SK-MEL-5 (cell line): ENCODE results near the gene SASH3. TPM values are rescaled to one million over a fixed set of nuclear protein-coding genes. Genes with fewer than 3 reads are reported as not detected.
"Not testable (repeated sequence)": the region's sequence is repeated elsewhere in the genome, so short reads cannot be mapped to it uniquely, and the experiment has no call there.

Experiments
- DNase-seq: peaks from one replicate; pipeline ENCODE4 v3.0.0-alpha.2; 2016; ENCODE audit warnings: low read depth, low spot score
- in situ Hi-C: cut with HindIII; loops from 2 replicates; pipeline ENCODE4 v1.10.0; 2016; ENCODE audit warnings: low sequenced_read_pairs, high pct_unique_total_duplicates, low pct_unique_long_range_greater_than_20kb
- polyA plus RNA-seq, 2 experiments: library from polyadenylated mRNA; depleted of rRNA; stranded (reverse); fragments of >200 nt; gene quantifications; 2 replicates each; pipeline ENCODE4 v1.2.3, GENCODE V29; 2015
- total RNA-seq: library from RNA; depleted of rRNA; stranded (reverse); fragments of >200 nt; shearing (Covaris generic); gene quantifications from 2 replicates; pipeline ENCODE4 v1.2.3, GENCODE V29; 2014; rRNA removed

The SASH3 gene
- total RNA-seq = not detected in 2 replicates
- polyA plus RNA-seq (2015; cell fraction: cytosol; rRNA removed) = not detected in 2 replicates
- polyA plus RNA-seq (2015; cell fraction: nucleus; rRNA removed) = not detected in 2 replicates

GRCh38 chrX:129779747-129780146 lies at the start of gene SASH3:
Gene SASH3, plus strand, starts transcription at chrX:129779949. Its CDS starts 149 bp downstream, at chrX:129780098.
- in situ Hi-C loops = no loop called here
- DNase-seq = no peak

- in situ Hi-C loops = no loop called here
- DNase-seq = no peak
Observed at GRCh38 chrX:129731228-129731627, 48.5 kb upstream of the SASH3 start.

- in situ Hi-C loops = no loop called here
- DNase-seq = no peak
Observed at GRCh38 chrX:129732857-129733256, 46.9 kb upstream of the SASH3 start.

- DNase-seq = no peak
- in situ Hi-C loops = no loop called here
Observed at GRCh38 chrX:129733335-129733734, 46.4 kb upstream of the SASH3 start.

GRCh38 chrX:129736491-129736890 lies 43.3 kb upstream of the SASH3 start:
- in situ Hi-C loops = no loop called here
- DNase-seq = no peak

- no peak for DNase-seq
- in situ Hi-C loops = no loop called here
Observed at GRCh38 chrX:129737916-129738315, 41.8 kb upstream of the SASH3 start.

- in situ Hi-C loops = no loop called here
- DNase-seq = no peak
Observed at GRCh38 chrX:129738466-129739308, 41.1 kb upstream of the SASH3 start, which contains the start of gene XPNPEP2. Gene XPNPEP2, plus strand, starts transcription at chrX:129738979. Its CDS starts 235 bp downstream, at chrX:129739214.

DNA sequence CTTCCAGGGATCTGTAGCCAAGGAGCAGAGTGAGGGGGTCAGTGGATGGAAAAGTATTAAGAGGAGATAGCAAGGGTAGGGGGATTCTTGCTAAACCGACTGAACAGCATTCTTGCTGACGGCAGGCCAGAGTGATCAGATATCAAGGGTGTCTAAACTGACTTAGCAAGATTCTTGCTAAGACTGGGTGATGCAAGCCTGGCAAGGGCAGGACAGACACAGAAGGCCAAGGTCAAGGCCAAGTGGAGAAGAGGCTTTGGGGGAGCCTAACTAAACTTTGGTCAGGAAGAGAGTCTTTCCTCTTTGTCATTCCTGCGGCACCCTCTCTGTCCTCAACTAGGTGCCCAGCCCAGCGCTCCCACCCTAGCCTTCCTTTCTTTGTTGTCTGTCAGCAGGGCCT lies 40.2 kb upstream of the SASH3 start:
- no peak for DNase-seq
- in situ Hi-C loops = no loop called here

- in situ Hi-C loops = no loop called here
- no peak for DNase-seq
Observed at GRCh38 chrX:129741880-129742758, 37.6 kb upstream of the SASH3 start.

GRCh38 chrX:129742759-129743152 lies 37.0 kb upstream of the SASH3 start:
- in situ Hi-C loops, DNase-seq: not testable (repeated sequence)

DNA sequence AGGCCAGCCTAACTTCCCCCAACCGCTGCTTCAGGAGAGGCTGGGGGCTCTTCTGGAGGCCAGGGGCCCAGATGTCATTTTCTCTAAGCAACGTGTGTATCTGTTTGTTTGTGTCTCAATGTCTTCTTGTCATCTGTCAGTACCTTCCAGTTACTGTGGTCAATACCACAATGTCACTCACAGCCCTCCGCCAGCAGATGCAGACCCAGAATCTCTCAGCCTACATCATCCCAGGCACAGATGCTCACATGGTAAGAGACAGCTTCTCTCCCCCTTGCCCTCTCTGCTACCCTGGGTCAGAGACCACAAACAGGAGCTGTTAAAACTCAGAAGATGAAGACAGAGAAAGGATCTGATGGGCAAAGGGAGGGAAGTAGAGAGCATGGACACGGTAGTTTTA lies 35.9 kb upstream of the SASH3 start:
- DNase-seq = no peak
- in situ Hi-C loops = no loop called here

DNA sequence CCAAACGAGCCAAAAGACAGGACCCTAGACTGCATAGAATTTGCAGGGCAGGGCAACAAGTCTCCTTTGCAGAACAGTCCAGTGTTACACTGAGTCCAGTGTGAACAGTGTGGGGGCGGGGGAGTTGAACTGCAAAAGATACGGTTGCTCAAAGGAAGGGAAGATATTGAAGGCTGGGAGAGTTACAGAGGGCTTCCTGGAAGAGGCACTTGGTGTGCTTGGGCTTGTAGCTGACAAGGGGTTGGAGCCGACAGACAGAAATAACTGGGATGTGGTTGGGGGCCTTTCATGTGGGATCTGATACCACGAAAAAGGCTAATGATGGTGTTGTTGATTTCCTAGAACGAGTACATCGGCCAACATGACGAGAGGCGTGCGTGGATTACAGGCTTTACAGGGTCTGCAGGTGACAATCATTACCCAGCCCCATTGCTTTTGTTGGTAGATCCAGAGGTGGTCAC lies 34.9 kb upstream of the SASH3 start:
- no peak for DNase-seq
- in situ Hi-C loops = no loop called here

DNA sequence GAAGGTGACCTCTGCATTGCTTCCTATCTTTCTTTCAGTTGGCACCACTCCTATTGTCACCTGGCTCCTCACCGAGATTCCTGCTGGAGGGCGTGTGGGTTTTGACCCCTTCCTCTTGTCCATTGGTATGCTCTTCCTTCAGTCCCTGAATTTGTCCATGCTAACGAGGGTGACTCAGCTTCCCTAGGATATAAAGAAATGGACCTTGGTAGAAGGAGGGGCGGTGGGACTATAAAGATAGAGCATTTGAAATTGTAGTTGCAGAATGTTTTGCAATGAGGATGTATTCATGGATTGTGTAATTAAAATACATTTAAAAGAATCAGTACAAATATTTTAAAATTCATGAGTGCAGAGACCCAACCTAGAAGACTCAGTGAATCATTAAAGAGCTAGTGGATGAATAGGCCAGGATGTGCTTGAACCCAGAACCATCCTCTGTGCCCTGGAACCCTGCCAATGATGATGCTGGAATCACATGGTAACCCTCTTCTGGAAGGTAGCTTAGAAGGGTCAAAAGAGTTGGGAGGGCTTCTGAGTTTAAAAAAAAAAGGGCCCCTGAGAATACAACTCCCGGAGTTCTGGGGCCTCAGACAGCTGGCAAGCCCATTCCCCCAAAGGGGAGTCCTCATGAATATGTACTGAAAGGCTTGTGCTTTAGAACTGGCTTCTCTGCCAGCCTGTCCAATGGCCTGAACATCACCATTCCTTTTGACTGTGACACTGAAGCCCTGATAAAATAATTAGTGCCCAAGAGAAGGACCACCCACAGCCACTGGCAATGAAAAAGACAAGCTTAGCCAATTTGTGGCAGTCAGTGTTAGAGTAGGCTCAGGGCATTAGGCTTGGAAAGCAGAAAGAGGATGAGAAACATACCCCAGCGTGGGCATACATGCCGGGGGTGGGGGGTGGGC lies 32.9 kb upstream of the SASH3 start:
- in situ Hi-C loops = no loop called here
- no peak for DNase-seq

DNA sequence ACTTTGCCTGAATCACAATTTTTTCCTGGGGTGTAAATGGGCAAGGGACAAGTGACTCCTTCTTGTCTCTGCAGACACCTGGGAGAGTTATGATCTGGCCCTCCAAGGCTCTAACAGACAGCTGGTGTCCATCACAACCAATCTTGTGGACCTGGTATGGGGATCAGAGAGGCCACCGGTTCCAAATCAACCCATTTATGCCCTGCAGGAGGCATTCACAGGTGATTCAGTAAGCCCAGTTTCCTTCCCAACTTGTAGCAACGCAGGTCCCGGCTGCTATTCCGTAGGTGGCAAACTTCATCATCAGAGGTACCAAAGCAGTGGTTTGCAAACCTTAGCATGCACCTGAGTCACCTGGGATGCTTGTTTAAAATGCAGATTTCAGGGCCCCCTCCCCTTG lies 32.2 kb upstream of the SASH3 start:
- in situ Hi-C loops = no loop called here
- DNase-seq = no peak

GRCh38 chrX:129748305-129748704 lies 31.4 kb upstream of the SASH3 start:
- DNase-seq = no peak
- in situ Hi-C loops = no loop called here

DNA sequence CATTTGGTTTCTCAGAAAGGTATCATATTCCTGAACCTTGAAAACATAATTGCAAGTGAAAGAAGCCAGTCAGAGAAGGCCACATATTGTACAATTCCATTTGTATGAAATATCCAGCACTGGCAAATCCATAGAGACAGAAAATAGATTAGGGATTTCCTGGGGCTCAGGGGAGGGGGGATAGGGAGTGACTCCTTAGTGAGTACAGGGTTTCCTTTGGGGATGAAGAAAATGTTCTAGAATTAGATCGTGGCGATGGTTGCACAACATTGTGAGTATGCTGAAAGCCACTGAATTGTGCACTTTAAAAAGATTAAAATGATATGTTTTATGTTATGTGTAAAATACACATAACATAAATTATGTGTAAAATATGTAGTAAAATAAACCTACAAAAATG lies 30.7 kb upstream of the SASH3 start:
- in situ Hi-C loops = no loop called here
- no peak for DNase-seq

DNA sequence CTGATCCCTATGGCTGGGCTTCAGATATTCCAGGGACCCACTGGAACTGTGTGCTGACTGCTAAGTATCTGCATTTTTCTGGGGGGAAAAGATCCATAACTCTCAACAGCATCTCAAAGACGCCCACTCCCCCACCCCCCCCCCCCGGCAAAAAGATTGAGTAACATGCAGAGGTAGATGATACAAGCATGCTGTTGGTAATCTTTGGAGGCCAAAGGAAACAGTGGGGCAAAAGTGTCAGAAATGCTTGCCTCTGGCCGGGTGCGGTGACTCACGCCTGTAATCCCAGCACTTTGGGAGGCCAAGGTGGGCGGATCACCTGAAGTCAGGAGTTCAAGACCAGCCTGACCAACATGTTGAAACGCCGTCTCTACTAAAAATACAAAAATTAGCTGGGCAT lies 28.8 kb upstream of the SASH3 start:
- DNase-seq = no peak
- in situ Hi-C loops = no loop called here
